ENCODE measurements around the gene MACROD2. TPM values are rescaled to one million over a fixed set of nuclear protein-coding genes. Genes with fewer than 3 reads are reported as not detected.
"Not testable (repeated sequence)": the region's sequence is repeated elsewhere in the genome, so short reads cannot be mapped to it uniquely, and the experiment has no call there.

Gene MACROD2
- total RNA-seq, 1 donor from 2014 or later, result 3.5 TPM

DNA sequence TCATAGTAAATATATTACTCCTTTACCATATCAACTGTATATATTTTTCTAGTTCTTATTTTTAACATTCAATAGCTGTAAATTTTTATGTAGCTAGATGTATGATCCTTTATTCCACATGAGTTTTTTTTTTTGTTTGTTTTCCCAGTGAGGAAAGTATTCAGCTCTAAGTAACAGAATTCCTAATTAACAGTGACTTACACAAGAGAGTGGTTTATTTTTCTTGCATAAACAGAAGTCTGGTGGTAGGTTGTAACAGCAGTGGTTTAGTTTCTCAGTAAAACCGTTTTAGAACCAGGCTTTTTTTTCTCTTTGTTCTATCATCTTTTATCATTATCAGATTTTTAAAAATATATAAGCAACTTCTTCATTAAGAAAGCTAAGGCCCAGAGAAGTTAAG is 459.0 kb downstream of the MACROD2 start:
- Histone ChIP-seq H3K4me3 (no peak overlapping the region), H3K9me3 (no peaks in the 10 kb centered on the region), H3K27ac (no peak overlapping the region), H3K27me3 (no peaks in the 10 kb centered on the region), H3K4me1 (no peaks in the 10 kb centered on the region), H3K36me3 (no peaks in the 10 kb centered on the region)
- no peak for TF ChIP-seq CTCF (IDR thresholded peaks at IDR 0.05)
- intact Hi-C loops (cut with DNase I), result no loop called here
- DNase-seq (ENCODE audit: low spot score in 2 of 2), result no peak

- H3K36me3 ChIP-seq; DNase-seq (ENCODE audit: low spot score in 2 of 2); H3K4me3 ChIP-seq; intact Hi-C loops (cut with DNase I); H3K27me3 ChIP-seq; H3K9me3 ChIP-seq; H3K4me1 ChIP-seq; H3K27ac ChIP-seq: not testable (repeated sequence)
Observed at GRCh38 chr20:14467104-14467827, 471.9 kb downstream of the MACROD2 start.

- H3K27me3 ChIP-seq, result no peaks in the 10 kb centered on the region
- no peaks in the 10 kb centered on the region for H3K36me3 ChIP-seq
- H3K27ac ChIP-seq, result no peak overlapping the region
- no peaks in the 10 kb centered on the region for H3K4me1 ChIP-seq
- DNase-seq (ENCODE audit: low spot score in 2 of 2), result no peak
- no peak for TF ChIP-seq CTCF (IDR thresholded peaks at IDR 0.05)
- H3K9me3 ChIP-seq, result no peaks in the 10 kb centered on the region
- H3K4me3 ChIP-seq, result no peak overlapping the region
- intact Hi-C loops (cut with DNase I), result no loop called here
Observed at GRCh38 chr20:14470231-14470899, 475.0 kb downstream of the MACROD2 start.

DNA sequence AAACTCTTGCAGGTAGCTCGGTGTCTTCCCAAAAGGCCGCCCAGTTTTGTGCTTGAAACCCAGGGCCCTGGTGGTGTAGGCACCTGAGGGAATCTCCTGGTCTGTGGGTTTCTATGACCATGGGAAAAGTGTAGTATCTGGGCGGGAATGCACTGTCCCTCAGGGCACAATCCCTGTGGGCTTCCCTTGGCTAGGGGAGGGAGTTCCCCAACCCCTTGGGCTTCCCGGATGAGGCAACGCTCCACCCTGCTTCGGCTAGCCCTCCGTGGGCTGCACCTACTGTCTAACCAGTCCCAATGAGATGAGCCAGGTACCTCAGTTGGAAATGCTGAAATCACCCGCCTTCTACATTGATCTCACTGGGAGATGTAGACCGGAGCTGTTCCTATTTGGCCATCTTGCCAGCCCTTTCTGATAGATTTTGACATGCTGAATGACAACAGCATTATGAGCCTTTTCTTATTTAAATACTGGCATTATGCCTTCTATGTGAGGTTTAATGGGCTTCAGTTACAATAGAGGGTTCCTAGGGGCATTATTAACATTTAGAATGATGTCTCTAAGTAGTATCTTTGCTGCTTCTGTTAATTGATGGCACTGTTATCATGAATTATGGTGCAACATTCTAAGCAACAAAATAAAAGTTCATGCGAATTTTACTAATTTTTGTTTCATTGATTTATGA is 475.8 kb downstream of the MACROD2 start:
- no peaks in the 10 kb centered on the region for H3K36me3 ChIP-seq
- DNase-seq (ENCODE audit: low spot score in 2 of 2), result no peak
- intact Hi-C loops (cut with DNase I), result no loop called here
- H3K4me1 ChIP-seq, result no peaks in the 10 kb centered on the region
- no peak for TF ChIP-seq CTCF (IDR thresholded peaks at IDR 0.05)
- no peaks in the 10 kb centered on the region for H3K27me3 ChIP-seq
- H3K9me3 ChIP-seq, result no peaks in the 10 kb centered on the region
- H3K4me3 ChIP-seq, result no peak overlapping the region
- no peak overlapping the region for H3K27ac ChIP-seq

DNA sequence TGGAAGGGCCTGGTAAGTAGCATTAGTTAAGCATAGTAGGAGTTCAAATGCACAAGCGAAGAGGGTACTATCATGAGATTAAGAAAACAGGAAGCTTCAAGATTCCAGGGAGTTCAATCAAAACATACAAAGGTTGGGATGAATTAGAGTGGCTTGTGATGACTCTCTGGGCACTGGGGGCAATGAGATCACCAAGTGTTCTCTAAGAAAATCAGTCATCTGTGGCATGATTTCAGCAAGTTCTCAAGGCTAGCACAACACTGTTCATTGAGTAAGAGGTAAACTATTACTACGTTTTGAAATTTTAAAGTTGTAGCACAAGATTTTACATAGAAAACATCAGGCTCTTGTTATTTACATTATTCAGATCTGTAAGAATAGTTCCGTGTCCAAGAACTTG is 481.8 kb downstream of the MACROD2 start:
- Histone ChIP-seq H3K27ac (no peak overlapping the region), H3K4me3 (no peak overlapping the region), H3K36me3 (no peaks in the 10 kb centered on the region), H3K27me3 (no peaks in the 10 kb centered on the region), H3K9me3 (no peaks in the 10 kb centered on the region), H3K4me1 (no peaks in the 10 kb centered on the region)
- no peak for DNase-seq (ENCODE audit: low spot score in 2 of 2)
- intact Hi-C loops (cut with DNase I), result no loop called here
- no peak for TF ChIP-seq CTCF (IDR thresholded peaks at IDR 0.05)

- Histone ChIP-seq H3K27me3 (no peaks in the 10 kb centered on the region), H3K4me1 (no peaks in the 10 kb centered on the region), H3K36me3 (no peaks in the 10 kb centered on the region), H3K9me3 (no peaks in the 10 kb centered on the region), H3K4me3 (no peak overlapping the region), H3K27ac (no peak overlapping the region)
- no peak for DNase-seq (ENCODE audit: low spot score in 2 of 2)
- TF ChIP-seq CTCF (IDR thresholded peaks at IDR 0.05), result no peak
- intact Hi-C loops (cut with DNase I), result no loop called here
Observed at GRCh38 chr20:14478126-14478525, 482.8 kb downstream of the MACROD2 start.
